ENCODE data around the gene ZNF615.
"Not testable (repeated sequence)": the region's sequence is repeated elsewhere in the genome, so short reads cannot be mapped to it uniquely, and the experiment has no call there.

The ZNF615 gene

GRCh38 chr19:52024478-52024877, 16.5 kb upstream of the ZNF615 start:
- not testable (repeated sequence) for H2AFZ ChIP-seq (ENCODE audit: low read length, unreplicated experiment); H3K27ac ChIP-seq (ENCODE audit: low read depth, low read length); H3K4me3 ChIP-seq (ENCODE audit: low read depth, low read length); H3K4me1 ChIP-seq (ENCODE audit: control insufficient read depth, insufficient read depth, low read length, unreplicated experiment); H3K27me3 ChIP-seq (ENCODE audit: insufficient read depth, low read length)
- Histone ChIP-seq H3K79me2 (ENCODE audit: control insufficient read depth, insufficient read depth, low read length, unreplicated experiment) (peaks cover 16% of the 10 kb centered on the region), H3K36me3 (ENCODE audit: insufficient read depth, low read length) (peaks cover 52% of the 10 kb centered on the region)

DNA sequence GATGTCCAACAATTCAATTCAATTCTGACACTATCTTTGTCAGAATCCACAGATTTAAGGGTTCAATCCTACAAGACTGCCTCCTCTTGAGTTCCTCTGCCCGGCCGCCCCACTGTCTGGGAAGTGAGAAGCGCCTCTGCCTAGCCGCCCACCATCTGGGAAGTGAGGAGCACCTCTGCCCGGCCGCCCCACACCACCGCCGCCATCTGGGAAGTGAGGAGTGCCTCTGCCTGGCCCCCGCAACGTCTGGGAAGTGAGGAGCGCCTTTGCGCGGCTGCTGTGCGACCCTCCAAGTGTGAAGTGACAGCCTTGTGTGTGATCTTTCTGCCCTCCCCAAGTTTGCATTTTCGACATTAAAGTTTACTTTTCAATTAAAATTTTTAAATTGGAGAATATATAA, 14.2 kb upstream of the ZNF615 start:
- no peaks in the 10 kb centered on the region for H3K27me3 ChIP-seq (ENCODE audit: insufficient read depth, low read length)
- H3K4me3 ChIP-seq (ENCODE audit: low read depth, low read length), result no peak overlapping the region
- peaks cover 72% of the 10 kb centered on the region for H3K36me3 ChIP-seq (ENCODE audit: insufficient read depth, low read length)
- no peak overlapping the region for H3K27ac ChIP-seq (ENCODE audit: low read depth, low read length)
- peaks cover 7% of the 10 kb centered on the region for H3K79me2 ChIP-seq (ENCODE audit: control insufficient read depth, insufficient read depth, low read length, unreplicated experiment)
- H2AFZ ChIP-seq (ENCODE audit: low read length, unreplicated experiment), result no peak overlapping the region
- H3K4me1 ChIP-seq (ENCODE audit: control insufficient read depth, insufficient read depth, low read length, unreplicated experiment), result no peaks in the 10 kb centered on the region

DNA sequence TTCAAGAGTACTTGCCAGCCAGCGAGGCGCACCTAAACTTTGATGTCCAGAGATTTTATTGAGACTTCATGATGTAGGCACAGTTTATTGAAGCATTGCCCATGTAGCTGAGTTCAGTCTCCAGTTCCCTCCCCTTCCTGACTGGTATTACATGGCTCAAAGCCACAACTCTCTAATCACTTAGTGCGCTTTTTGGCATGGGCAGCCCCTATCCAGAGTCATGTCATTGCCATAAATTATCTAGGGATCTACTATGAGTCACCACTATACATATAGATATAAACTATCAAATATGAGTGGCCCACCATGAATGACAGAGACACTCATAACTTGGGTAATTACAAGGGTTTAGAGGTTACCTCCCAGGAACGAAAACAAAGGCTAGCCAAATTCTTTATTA, 12.5 kb upstream of the ZNF615 start:
- no peak overlapping the region for H3K4me3 ChIP-seq (ENCODE audit: low read depth, low read length)
- peaks cover 85% of the 10 kb centered on the region for H3K36me3 ChIP-seq (ENCODE audit: insufficient read depth, low read length)

GRCh38 chr19:52010674-52011073, 2.7 kb upstream of the ZNF615 start:
- H2AFZ ChIP-seq (ENCODE audit: low read length, unreplicated experiment), result no peak overlapping the region
- H3K36me3 ChIP-seq (ENCODE audit: insufficient read depth, low read length), result peaks cover 14% of the 10 kb centered on the region
- H3K4me3 ChIP-seq (ENCODE audit: low read depth, low read length), result no peak overlapping the region
- H3K4me1 ChIP-seq (ENCODE audit: control insufficient read depth, insufficient read depth, low read length, unreplicated experiment), result no peaks in the 10 kb centered on the region
- no peaks in the 10 kb centered on the region for H3K27me3 ChIP-seq (ENCODE audit: insufficient read depth, low read length)
- peaks cover under 1% of the 10 kb centered on the region for H3K79me2 ChIP-seq (ENCODE audit: control insufficient read depth, insufficient read depth, low read length, unreplicated experiment)
- no peak overlapping the region for H3K27ac ChIP-seq (ENCODE audit: low read depth, low read length)

More for the DNA sequence above, 12.5 kb upstream of the ZNF615 start:
- Histone ChIP-seq H3K27ac (ENCODE audit: low read depth, low read length) (no peak overlapping the region), H2AFZ (ENCODE audit: low read length, unreplicated experiment) (no peak overlapping the region), H3K4me1 (ENCODE audit: control insufficient read depth, insufficient read depth, low read length, unreplicated experiment) (no peaks in the 10 kb centered on the region), H3K27me3 (ENCODE audit: insufficient read depth, low read length) (no peaks in the 10 kb centered on the region), H3K79me2 (ENCODE audit: control insufficient read depth, insufficient read depth, low read length, unreplicated experiment) (no peaks in the 10 kb centered on the region)

- no peaks in the 10 kb centered on the region for H3K4me1 ChIP-seq (ENCODE audit: control insufficient read depth, insufficient read depth, low read length, unreplicated experiment)
- peaks cover 9% of the 10 kb centered on the region; the same call in 1 of the 2 replicates for H3K36me3 ChIP-seq (ENCODE audit: insufficient read depth, low read length)
- H3K27me3 ChIP-seq (ENCODE audit: insufficient read depth, low read length), result no peaks in the 10 kb centered on the region
- peaks cover 2% of the 10 kb centered on the region for H3K79me2 ChIP-seq (ENCODE audit: control insufficient read depth, insufficient read depth, low read length, unreplicated experiment)
- H2AFZ ChIP-seq (ENCODE audit: low read length, unreplicated experiment), result peak overlapping the region; percentile 100
- H3K27ac ChIP-seq (ENCODE audit: low read depth, low read length), result no peak overlapping the region
- H3K4me3 ChIP-seq (ENCODE audit: low read depth, low read length), result peak overlapping the region; percentile 78
Measured at GRCh38 chr19:52007451-52007805, 583 bp downstream of the ZNF615 start.

GRCh38 chr19:51994048-51994644, 13.9 kb downstream of the ZNF615 start:
- Histone ChIP-seq H3K27me3 (ENCODE audit: insufficient read depth, low read length) (no peaks in the 10 kb centered on the region), H3K4me3 (ENCODE audit: low read depth, low read length) (no peak overlapping the region), H3K79me2 (ENCODE audit: control insufficient read depth, insufficient read depth, low read length, unreplicated experiment) (no peaks in the 10 kb centered on the region), H3K36me3 (ENCODE audit: insufficient read depth, low read length) (peaks cover 46% of the 10 kb centered on the region), H3K27ac (ENCODE audit: low read depth, low read length) (no peak overlapping the region), H2AFZ (ENCODE audit: low read length, unreplicated experiment) (no peak overlapping the region), H3K4me1 (ENCODE audit: control insufficient read depth, insufficient read depth, low read length, unreplicated experiment) (no peaks in the 10 kb centered on the region)

GRCh38 chr19:51993422-51993821, 14.6 kb downstream of the ZNF615 start:
- Histone ChIP-seq H3K4me1 (ENCODE audit: control insufficient read depth, insufficient read depth, low read length, unreplicated experiment) (no peaks in the 10 kb centered on the region), H3K79me2 (ENCODE audit: control insufficient read depth, insufficient read depth, low read length, unreplicated experiment) (no peaks in the 10 kb centered on the region), H2AFZ (ENCODE audit: low read length, unreplicated experiment) (no peak overlapping the region), H3K36me3 (ENCODE audit: insufficient read depth, low read length) (peaks cover 42% of the 10 kb centered on the region), H3K4me3 (ENCODE audit: low read depth, low read length) (no peak overlapping the region), H3K27me3 (ENCODE audit: insufficient read depth, low read length) (no peaks in the 10 kb centered on the region), H3K27ac (ENCODE audit: low read depth, low read length) (no peak overlapping the region)

GRCh38 chr19:51986309-51987291, 21.4 kb downstream of the ZNF615 start, which contains the start of gene ZNF350:
Gene ZNF350, minus strand, starts transcription at chr19:51986840. Its CDS starts 12,480 bp downstream, at chr19:51974360.
- Histone ChIP-seq H3K36me3 (ENCODE audit: insufficient read depth, low read length) (peaks cover 1% of the 10 kb centered on the region), H3K79me2 (ENCODE audit: control insufficient read depth, insufficient read depth, low read length, unreplicated experiment) (peaks cover 27% of the 10 kb centered on the region), H3K27me3 (ENCODE audit: insufficient read depth, low read length) (no peaks in the 10 kb centered on the region), H3K27ac (ENCODE audit: low read depth, low read length) (peak within 1 kb of the TSS; percentile 52; the same call in 1 of the 2 replicates), H3K4me1 (ENCODE audit: control insufficient read depth, insufficient read depth, low read length, unreplicated experiment) (no peaks in the 10 kb centered on the region), H2AFZ (ENCODE audit: low read length, unreplicated experiment) (peak within 1 kb of the TSS; percentile 84), H3K4me3 (ENCODE audit: low read depth, low read length) (peak within 1 kb of the TSS; percentile 96)

DNA sequence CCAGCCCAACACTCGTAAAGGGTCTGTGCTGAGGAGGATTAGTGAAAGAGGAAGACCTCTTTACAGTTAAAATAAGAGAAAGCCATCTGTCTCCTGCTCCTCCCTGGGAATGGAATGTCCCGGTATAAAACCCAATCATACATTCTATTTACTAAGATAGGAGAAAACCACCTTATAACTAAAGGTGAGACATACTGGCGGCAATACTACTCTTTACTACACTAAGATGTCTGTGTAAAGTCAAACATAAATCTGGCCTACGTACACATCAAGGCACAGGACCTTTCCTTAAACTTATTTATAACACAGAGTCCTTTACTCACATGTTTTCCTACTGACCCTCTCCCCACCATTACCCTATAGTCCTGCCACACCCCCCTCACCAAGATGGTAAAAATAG, 24.6 kb downstream of the ZNF615 start:
- Histone ChIP-seq H2AFZ (ENCODE audit: low read length, unreplicated experiment) (no peak overlapping the region), H3K36me3 (ENCODE audit: insufficient read depth, low read length) (peaks cover 17% of the 10 kb centered on the region), H3K27me3 (ENCODE audit: insufficient read depth, low read length) (no peaks in the 10 kb centered on the region), H3K27ac (ENCODE audit: low read depth, low read length) (no peak overlapping the region), H3K79me2 (ENCODE audit: control insufficient read depth, insufficient read depth, low read length, unreplicated experiment) (peaks cover 32% of the 10 kb centered on the region), H3K4me3 (ENCODE audit: low read depth, low read length) (no peak overlapping the region), H3K4me1 (ENCODE audit: control insufficient read depth, insufficient read depth, low read length, unreplicated experiment) (no peaks in the 10 kb centered on the region)

DNA sequence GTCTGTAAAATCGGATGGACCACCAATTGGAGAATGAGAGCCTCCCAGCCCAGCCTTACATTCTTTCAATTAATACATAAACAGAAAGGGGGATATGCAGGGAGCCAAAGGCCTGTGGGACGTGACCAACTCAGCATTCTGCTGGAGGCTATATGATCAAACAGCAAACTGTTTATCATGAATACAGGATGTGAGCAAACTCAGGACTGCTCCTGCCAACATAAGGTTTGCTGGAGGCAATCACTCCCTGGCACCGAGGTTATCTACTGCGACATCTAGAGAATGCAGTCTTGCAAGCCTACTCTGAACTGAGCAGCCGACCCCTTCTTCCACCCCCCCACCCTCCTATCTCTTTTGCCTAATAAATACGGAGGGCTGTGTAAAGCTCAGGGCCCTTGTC, 27.1 kb downstream of the ZNF615 start:
- H3K4me1 ChIP-seq (ENCODE audit: control insufficient read depth, insufficient read depth, low read length, unreplicated experiment); H3K4me3 ChIP-seq (ENCODE audit: low read depth, low read length); H3K27me3 ChIP-seq (ENCODE audit: insufficient read depth, low read length); H2AFZ ChIP-seq (ENCODE audit: low read length, unreplicated experiment); H3K27ac ChIP-seq (ENCODE audit: low read depth, low read length): not testable (repeated sequence)
- peaks cover 26% of the 10 kb centered on the region for H3K79me2 ChIP-seq (ENCODE audit: control insufficient read depth, insufficient read depth, low read length, unreplicated experiment)
- H3K36me3 ChIP-seq (ENCODE audit: insufficient read depth, low read length), result peaks cover 17% of the 10 kb centered on the region
